Naive thymus-derived CD4-positive, alpha-beta T cell (primary cell): ENCODE data around the gene LRCH1. TPM values are rescaled to one million over a fixed set of nuclear protein-coding genes. Genes with fewer than 3 reads are reported as not detected.
A peak's percentile ranks its signal among the peaks of the same experiment; 100 is the strongest.
"Not testable (repeated sequence)": the region's sequence is repeated elsewhere in the genome, so short reads cannot be mapped to it uniquely, and the experiment has no call there.

Experiments
- ATAC-seq: fragments of 150-1000 bp; cut with Tn5 transposase; 2 replicates; pipeline ENCODE4 v1.10.0; 2021; ENCODE audit warnings: mild to moderate bottlenecking, moderate library complexity
- CTCF ChIA-PET: fragments of 350-600 bp; sonication (Branson Sonifier 250); formaldehyde crosslinking; loops from one replicate; lab custom pipeline; 2021; ENCODE audit warnings: antibody characterized with exemption; lab: Charles Lee
- POLR2A ChIA-PET: fragments of 350-600 bp; sonication (Branson Sonifier 250); formaldehyde crosslinking; loops from one replicate; lab custom pipeline; 2021; ENCODE audit warnings: antibody characterized with exemption, inconsistent platforms; lab: Charles Lee
- DNase-seq, 9 donors: peaks; one replicate each; pipeline versions ENCODE4 v3.0.0 to v3.0.0-alpha.2; 2020 to 2022; ENCODE audit warnings: mixed read lengths in 1 of 9
- H3K27ac ChIP-seq: one replicate; pipeline ENCODE4 v1.7.0; 2013; ENCODE audit warnings: mild to moderate bottlenecking, low read depth, low read length, moderate library complexity
- H3K27me3 ChIP-seq, 2 donors: one replicate each; pipeline ENCODE4 v1.7.0; 2013; ENCODE audit warnings: low read length in 2 of 2, mild to moderate bottlenecking in 2 of 2, moderate library complexity in 2 of 2; ENCODE audit not compliant: control insufficient read depth in 2 of 2, insufficient read depth in 2 of 2
- H3K36me3 ChIP-seq, 3 experiments: 1 replicate in 2 of 3; 2 replicates in 1 of 3; pipeline ENCODE4 v1.7.0; 2013; ENCODE audit warnings: low read length in 3 of 3, mild to moderate bottlenecking in 3 of 3, moderate library complexity in 1 of 3; ENCODE audit not compliant: insufficient read depth in 3 of 3, control insufficient read depth in 2 of 3
- H3K4me1 ChIP-seq, 2 donors: one replicate each; pipeline ENCODE4 v1.7.0; 2013; ENCODE audit warnings: low read length in 2 of 2, mild to moderate bottlenecking in 2 of 2, moderate library complexity in 1 of 2; ENCODE audit not compliant: control insufficient read depth in 2 of 2, insufficient read depth in 2 of 2
- H3K4me3 ChIP-seq: 2 replicates; pipeline ENCODE4 v1.7.0; 2013; ENCODE audit warnings: mild to moderate bottlenecking, low read length
- H3K9me3 ChIP-seq, 3 experiments: 1 replicate in 2 of 3; 2 replicates in 1 of 3; pipeline ENCODE4 v1.7.0; 2013; ENCODE audit warnings: low read length in 3 of 3; ENCODE audit not compliant: control insufficient read depth in 2 of 3
- H3K27ac Mint-ChIP-seq, 9 donors: one replicate each; pipeline ENCODE4 v1.8.0; 2020 to 2022; ENCODE audit warnings: mixed read lengths in 9 of 9, mild to moderate bottlenecking in 8 of 9, moderate library complexity in 5 of 9, inconsistent platforms in 2 of 9
- H3K27me3 Mint-ChIP-seq, 5 donors: one replicate each; pipeline ENCODE4 v1.8.0; 2021 to 2022; ENCODE audit warnings: mixed read lengths in 5 of 5, mild to moderate bottlenecking in 1 of 5
- H3K36me3 Mint-ChIP-seq, 5 donors: one replicate each; pipeline ENCODE4 v1.8.0; 2020 to 2022; ENCODE audit warnings: mixed read lengths in 5 of 5, mild to moderate bottlenecking in 3 of 5, inconsistent platforms in 1 of 5
- H3K4me1 Mint-ChIP-seq, 7 donors: one replicate each; pipeline ENCODE4 v1.8.0; 2020 to 2022; ENCODE audit warnings: mixed read lengths in 7 of 7, mild to moderate bottlenecking in 3 of 7, inconsistent platforms in 1 of 7
- H3K4me3 Mint-ChIP-seq, 10 donors: one replicate each; pipeline ENCODE4 v1.8.0; 2020 to 2022; ENCODE audit warnings: mild to moderate bottlenecking in 10 of 10, mixed read lengths in 10 of 10, moderate library complexity in 6 of 10, inconsistent platforms in 2 of 10
- H3K9me3 Mint-ChIP-seq, 11 donors: one replicate each; pipeline ENCODE4 v1.8.0; 2020 to 2022; ENCODE audit warnings: mixed read lengths in 11 of 11, mild to moderate bottlenecking in 4 of 11, inconsistent platforms in 1 of 11, moderate library complexity in 1 of 11
- intact Hi-C, 2 donors: fragments of 100-400 bp; cut with micrococcal nuclease; formaldehyde crosslinking; loops; one replicate each; pipeline ENCODE4 v1.15.1; 2023
- polyA plus RNA-seq, 2 donors: library from polyadenylated mRNA; unstranded; fragments of 300-500 nt; fragmentation: Illumina TruSeq; gene quantifications; one replicate each; pipeline ENCODE4 v1.2.3, GENCODE V29; 2021
- total RNA-seq, 6 experiments: library from RNA in 5 of 6; stranded (reverse) in 5 of 6; gene quantifications; 1 replicate in 5 of 6; 2 replicates in 1 of 6; pipeline ENCODE4 v1.2.3 and lab custom pipeline; 2021 to 2026

The LRCH1 gene
- total and polyA plus RNA-seq, 7 experiments from 2014 or later = 4.1 to 24.2 (median 15.2) TPM

- ATAC-seq = no peak
These were observed 201.8 kb downstream of the LRCH1 start for GRCh38 chr13:46754812-46755211.

GRCh38 chr13:46755508-46755907 is 202.5 kb downstream of the LRCH1 start:
- H3K9me3 ChIP-seq, H3K27me3 Mint-ChIP-seq, H3K27me3 ChIP-seq, H3K27ac Mint-ChIP-seq, DNase-seq, H3K4me3 ChIP-seq, H3K9me3 Mint-ChIP-seq, intact Hi-C loops, POLR2A ChIA-PET, CTCF ChIA-PET, H3K27ac ChIP-seq, H3K4me3 Mint-ChIP-seq, ATAC-seq, H3K36me3 ChIP-seq: not testable (repeated sequence)
- H3K4me1 ChIP-seq = peaks cover 11 to 13% of the 10 kb centered on the region in 2 donors
- peaks cover 0 to 19% (median 0%) of the 10 kb centered on the region in 5 donors for H3K36me3 Mint-ChIP-seq
- H3K4me1 Mint-ChIP-seq = peaks cover 11 to 51% (median 24%) of the 10 kb centered on the region in 7 donors

More at GRCh38 chr13:46754812-46755211, 201.8 kb downstream of the LRCH1 start:
- Histone ChIP-seq H3K9me3 (no peaks in the 10 kb centered on the region), H3K27ac (no peak overlapping the region), H3K4me1 (peaks cover 11 to 13% of the 10 kb centered on the region in 2 donors), H3K27me3 (no peaks in the 10 kb centered on the region), H3K4me3 (no peak overlapping the region), H3K36me3 (no peaks in the 10 kb centered on the region)
- DNase-seq = no peak
- ChIA-PET POLR2A (no interaction called here), CTCF (no interaction called here)
- Mint-ChIP-seq H3K27me3 (peaks cover 0 to 6% (median 0%) of the 10 kb centered on the region in 5 donors), H3K9me3 (no peaks in the 10 kb centered on the region), H3K4me1 (peaks cover 10 to 54% (median 31%) of the 10 kb centered on the region in 7 donors), H3K4me3 (no peak overlapping the region), H3K36me3 (peaks cover 0 to 21% (median under 1%) of the 10 kb centered on the region in 5 donors), H3K27ac (no peak overlapping the region)
- intact Hi-C loops = loop anchor here in 1 of 2 donors (5.0 kb wide), 1 partner anchor 88 kb away; no protein-coding TSS in a partner anchor

GRCh38 chr13:46756977-46757376 is 204.0 kb downstream of the LRCH1 start:
- Histone ChIP-seq H3K27me3 (no peaks in the 10 kb centered on the region), H3K4me3 (no peak overlapping the region), H3K27ac (no peak overlapping the region), H3K36me3 (no peaks in the 10 kb centered on the region), H3K4me1 (peaks cover 4 to 10% of the 10 kb centered on the region in 2 donors), H3K9me3 (no peaks in the 10 kb centered on the region)
- H3K4me1 Mint-ChIP-seq = peaks cover 3 to 38% (median 10%) of the 10 kb centered on the region in 7 donors
- H3K4me3 Mint-ChIP-seq = no peak overlapping the region
- H3K27me3 Mint-ChIP-seq = peaks cover 0 to 6% (median 0%) of the 10 kb centered on the region in 5 donors
- H3K36me3 Mint-ChIP-seq = peaks cover 0 to 13% (median 0%) of the 10 kb centered on the region in 5 donors
- H3K27ac Mint-ChIP-seq = no peak overlapping the region
- intact Hi-C loops = no loop called here
- ChIA-PET CTCF (no interaction called here), POLR2A (no interaction called here)
- DNase-seq = no peak
- ATAC-seq = peak; percentile 57
- no peaks in the 10 kb centered on the region for H3K9me3 Mint-ChIP-seq

- DNase-seq (no peak), ATAC-seq (no peak)
- no peaks in the 10 kb centered on the region for H3K9me3 ChIP-seq
- intact Hi-C loops = no loop called here
- Mint-ChIP-seq H3K36me3 (peaks cover 0 to 11% (median 0%) of the 10 kb centered on the region in 5 donors), H3K9me3 (no peaks in the 10 kb centered on the region), H3K4me1 (peaks cover 0 to 33% (median 4%) of the 10 kb centered on the region in 7 donors), H3K4me3 (no peak overlapping the region), H3K27ac (no peak overlapping the region), H3K27me3 (peaks cover 0 to 6% (median 0%) of the 10 kb centered on the region in 5 donors)
- ChIA-PET POLR2A (no interaction called here), CTCF (no interaction called here)
- H3K27me3 ChIP-seq = no peaks in the 10 kb centered on the region
- H3K27ac ChIP-seq = no peak overlapping the region
- no peaks in the 10 kb centered on the region for H3K36me3 ChIP-seq
- no peak overlapping the region for H3K4me3 ChIP-seq
- H3K4me1 ChIP-seq = peaks cover 0 to 5% of the 10 kb centered on the region in 2 donors
These were observed 204.7 kb downstream of the LRCH1 start for GRCh38 chr13:46757640-46758039.

GRCh38 chr13:46759846-46760245 is 206.9 kb downstream of the LRCH1 start:
- no peak overlapping the region for H3K27ac Mint-ChIP-seq
- Histone ChIP-seq H3K36me3 (no peaks in the 10 kb centered on the region), H3K27ac (no peak overlapping the region), H3K4me1 (no peaks in the 10 kb centered on the region), H3K27me3 (no peaks in the 10 kb centered on the region), H3K4me3 (no peak overlapping the region), H3K9me3 (no peaks in the 10 kb centered on the region)
- ChIA-PET POLR2A (no interaction called here), CTCF (no interaction called here)
- H3K4me1 Mint-ChIP-seq = peaks cover 0 to 15% (median 0%) of the 10 kb centered on the region in 7 donors
- no peaks in the 10 kb centered on the region for H3K36me3 Mint-ChIP-seq
- H3K27me3 Mint-ChIP-seq = peaks cover 0 to 6% (median 0%) of the 10 kb centered on the region in 5 donors
- H3K9me3 Mint-ChIP-seq = no peaks in the 10 kb centered on the region
- ATAC-seq = peak; percentile 51
- H3K4me3 Mint-ChIP-seq = no peak overlapping the region
- DNase-seq = no peak
- intact Hi-C loops = loop anchor here (10.0 kb wide), 1 partner anchor 1015 kb away; no protein-coding TSS in a partner anchor

GRCh38 chr13:46761174-46761573 is 208.2 kb downstream of the LRCH1 start:
- intact Hi-C loops = loop anchor here (10.0 kb wide), 1 partner anchor 1014 kb away; no protein-coding TSS in a partner anchor
- Histone ChIP-seq H3K27me3 (no peaks in the 10 kb centered on the region), H3K9me3 (no peaks in the 10 kb centered on the region), H3K36me3 (no peaks in the 10 kb centered on the region), H3K4me1 (no peaks in the 10 kb centered on the region), H3K4me3 (no peak overlapping the region), H3K27ac (no peak overlapping the region)
- DNase-seq = no peak
- H3K27me3 Mint-ChIP-seq = peaks cover 0 to 6% (median 0%) of the 10 kb centered on the region in 5 donors
- no peaks in the 10 kb centered on the region for H3K36me3 Mint-ChIP-seq
- ATAC-seq = no peak
- no peak overlapping the region for H3K27ac Mint-ChIP-seq
- CTCF ChIA-PET = no interaction called here
- POLR2A ChIA-PET = no interaction called here
- H3K4me1 Mint-ChIP-seq = peaks cover 0 to 15% (median 0%) of the 10 kb centered on the region in 7 donors
- no peak overlapping the region for H3K4me3 Mint-ChIP-seq
- H3K9me3 Mint-ChIP-seq = no peaks in the 10 kb centered on the region

GRCh38 chr13:46761866-46762265 is 208.9 kb downstream of the LRCH1 start:
- H3K9me3 ChIP-seq = no peaks in the 10 kb centered on the region
- DNase-seq (no peak), ATAC-seq (no peak)
- no peak overlapping the region for H3K27ac ChIP-seq
- Mint-ChIP-seq H3K9me3 (no peaks in the 10 kb centered on the region), H3K4me3 (no peak overlapping the region), H3K4me1 (peaks cover 0 to 15% (median 0%) of the 10 kb centered on the region in 7 donors), H3K27ac (no peak overlapping the region), H3K27me3 (peaks cover 0 to 6% (median 0%) of the 10 kb centered on the region in 5 donors), H3K36me3 (no peaks in the 10 kb centered on the region)
- H3K36me3 ChIP-seq = no peaks in the 10 kb centered on the region
- CTCF ChIA-PET = no interaction called here
- intact Hi-C loops = loop anchor here (10.0 kb wide), 1 partner anchor 1013 kb away; no protein-coding TSS in a partner anchor
- H3K4me3 ChIP-seq = no peak overlapping the region
- H3K4me1 ChIP-seq = no peaks in the 10 kb centered on the region
- H3K27me3 ChIP-seq = no peaks in the 10 kb centered on the region
- POLR2A ChIA-PET = no interaction called here
